ENCODE results near the gene H3-3A. TPM values are rescaled to one million over a fixed set of nuclear protein-coding genes. Genes with fewer than 3 reads are reported as not detected.

H3-3A gene
- total RNA-seq, 1 experiment from 2014 or later = 346 TPM

- DNase-seq (ENCODE audit: low read depth) = no peak
These were observed 48.0 kb downstream of the H3-3A start for GRCh38 chr1:226110249-226111097.

GRCh38 chr1:226111098-226111882 is 48.8 kb downstream of the H3-3A start:
- DNase-seq (ENCODE audit: low read depth) = no peak

DNA sequence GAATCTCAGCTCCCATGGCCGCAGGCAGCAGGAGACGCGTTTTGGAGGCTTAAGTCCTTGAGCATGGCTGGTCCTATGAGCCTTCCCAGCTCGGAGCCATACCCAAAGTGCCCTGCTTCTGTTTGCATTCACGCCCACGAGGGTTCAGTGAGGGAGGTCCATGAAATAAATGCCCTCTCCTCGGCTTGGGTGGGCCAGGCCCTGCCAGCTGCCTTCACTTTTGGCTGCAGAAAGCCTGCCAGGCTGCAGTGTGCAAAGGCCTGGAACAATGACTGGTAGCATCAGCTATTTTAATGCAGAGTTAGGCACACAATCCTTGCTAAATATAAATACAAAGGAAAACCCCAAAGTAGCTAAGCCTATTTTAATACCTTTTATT is 49.4 kb downstream of the H3-3A start:
- DNase-seq (ENCODE audit: low read depth) = no peak

- no peak for DNase-seq (ENCODE audit: low read depth)
These were observed 50.1 kb downstream of the H3-3A start for GRCh38 chr1:226112626-226113025.

GRCh38 chr1:226116673-226117072 is 54.2 kb downstream of the H3-3A start:
- no peak for DNase-seq (ENCODE audit: low read depth)

DNA sequence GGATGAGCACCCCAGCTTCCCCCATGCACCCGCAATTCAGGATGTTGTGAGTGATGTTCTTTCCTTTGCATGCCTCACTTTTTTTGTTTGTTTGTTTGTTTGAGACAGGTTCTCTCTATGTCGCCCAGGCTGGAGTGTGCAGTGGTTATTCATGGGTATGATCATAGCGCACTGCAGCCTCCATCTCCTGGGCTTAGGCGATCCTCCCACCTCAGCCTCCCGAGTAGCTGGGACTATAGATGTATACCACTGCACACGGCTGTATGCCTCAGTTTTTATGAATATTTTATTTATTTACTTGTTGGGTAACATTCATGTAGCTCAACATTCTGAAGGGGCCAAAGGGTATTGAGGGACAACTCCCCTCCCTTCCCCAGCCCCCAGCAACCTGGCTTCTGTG is 54.8 kb downstream of the H3-3A start:
- no peak for DNase-seq (ENCODE audit: low read depth)

- no peak for DNase-seq (ENCODE audit: low read depth)
These were observed 55.8 kb downstream of the H3-3A start for GRCh38 chr1:226118357-226118756.

GRCh38 chr1:226119169-226119568 is 56.7 kb downstream of the H3-3A start:
- DNase-seq (ENCODE audit: low read depth) = no peak

DNA sequence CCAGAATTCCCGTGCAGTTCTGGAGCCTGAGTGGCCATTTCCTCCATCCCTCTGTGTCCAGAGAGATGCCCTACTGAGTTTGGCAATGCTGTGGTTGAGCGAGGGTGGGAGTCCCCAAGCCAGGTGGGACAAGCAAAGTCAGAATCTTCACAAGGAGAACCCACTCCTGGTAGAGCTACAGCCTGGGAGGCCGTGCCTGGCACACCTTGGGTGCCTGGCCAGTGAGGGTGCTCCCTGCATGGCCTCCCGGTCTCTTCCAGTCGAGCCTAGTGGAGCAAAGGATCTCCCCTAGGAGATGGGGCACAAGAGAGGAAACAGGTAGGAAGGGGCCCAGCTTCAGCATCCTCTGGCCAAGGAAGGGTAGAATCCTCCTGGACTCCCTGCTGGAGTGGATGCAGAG is 57.9 kb downstream of the H3-3A start:
- no peak for DNase-seq (ENCODE audit: low read depth)

DNA sequence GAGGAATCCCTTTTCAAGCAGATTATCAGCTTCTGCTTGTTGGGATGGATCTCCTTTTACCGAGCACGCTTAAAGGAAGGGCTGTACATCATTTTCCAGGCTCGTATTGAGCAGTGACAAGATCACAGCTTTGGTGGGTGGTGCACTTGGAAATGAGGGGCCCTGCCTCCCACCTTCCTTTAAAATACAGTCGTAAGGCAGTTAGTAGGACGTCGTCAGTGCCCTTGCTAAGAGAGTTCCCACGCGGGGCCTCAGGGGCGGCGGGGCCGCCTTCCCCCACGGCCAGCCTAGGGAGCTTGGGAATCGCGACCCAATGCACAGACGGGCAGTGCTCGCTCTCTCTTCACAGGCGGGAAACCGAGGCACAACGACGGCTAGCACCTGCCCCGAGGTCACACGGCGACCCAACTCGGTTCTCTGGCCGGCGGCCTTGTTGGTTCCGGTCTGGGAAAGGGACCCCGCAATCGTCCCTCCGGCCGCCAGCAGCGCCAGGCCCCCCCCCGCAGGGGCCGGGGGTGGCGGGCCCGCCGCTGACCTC is 58.6 kb downstream of the H3-3A start:
- no peak for DNase-seq (ENCODE audit: low read depth)

Other genes with a start within 250 kb of the H3-3A start
- 5.1 and 7.8 TPM in 2 replicates for gene TMEM63A, start 180.3 kb upstream of the H3-3A start, total RNA-seq (2014; rRNA removed; shearing (Covaris generic))
- gene LEFTY1, start 173.6 kb upstream of the H3-3A start, total RNA-seq (2014; rRNA removed; shearing (Covaris generic)) = not detected in 2 replicates
- gene PYCR2, start 138.5 kb upstream of the H3-3A start, total RNA-seq (2014; rRNA removed; shearing (Covaris generic)) = 64.1 and 65.9 TPM in 2 replicates
- 1.3 TPM in 1 of 2 replicates, not detected in the other for gene LEFTY2, start 121.5 kb upstream of the H3-3A start, total RNA-seq (2014; rRNA removed; shearing (Covaris generic))
- gene SDE2, start 63.4 kb upstream of the H3-3A start, total RNA-seq (2014; rRNA removed; shearing (Covaris generic)) = 13.5 and 15.9 TPM in 2 replicates
- 20.4 and 24.2 TPM in 2 replicates for gene ACBD3, start 124.0 kb downstream of the H3-3A start, total RNA-seq (2014; rRNA removed; shearing (Covaris generic))
- gene MIXL1, start 160.9 kb downstream of the H3-3A start, total RNA-seq (2014; rRNA removed; shearing (Covaris generic)) = not detected in 2 replicates
- 11.5 and 12.1 TPM in 2 replicates for gene LIN9, start 246.4 kb downstream of the H3-3A start, total RNA-seq (2014; rRNA removed; shearing (Covaris generic))